ENCODE data around the gene OLFM1. TPM values are rescaled to one million over a fixed set of nuclear protein-coding genes. Genes with fewer than 3 reads are reported as not detected.

Gene OLFM1
- total RNA-seq (33.7 TPM), polyA plus RNA-seq (ENCODE audit: insufficient read depth, low read depth, low replicate concordance) (2.9 TPM)
- long read RNA-seq, donor 1: 0 reads
- long read RNA-seq, donor 2: 0 reads
- long read RNA-seq, donor 3, partial matches to known transcripts: 0 of 2 reads
- long read RNA-seq, donor 3, other reads (novel, unspliced or antisense): 0 of 2 reads
- long read RNA-seq, donor 4, partial matches to known transcripts: 0 of 1 reads
- long read RNA-seq, donor 4, other reads (novel, unspliced or antisense): 0 of 1 reads
- long read RNA-seq, donor 5: 0 reads
- long read RNA-seq, donor 6, partial matches to known transcripts: 0 of 3 reads
- long read RNA-seq, donor 6, other reads (novel, unspliced or antisense): 0 of 3 reads
- long read RNA-seq, donor 7, transcript OLFM1-208 (4 exons, 1,057 nt): major isoform, 7 of 36 reads
- long read RNA-seq, donor 7, transcript OLFM1-202 (4 exons, 1,014 nt): minor isoform, 6 of 36 reads
- long read RNA-seq, donor 7, transcript OLFM1-201 (6 exons, 2,591 nt): minor isoform, 6 of 36 reads
- long read RNA-seq, donor 7, partial matches to known transcripts: 0 of 36 reads
- long read RNA-seq, donor 7, other reads (novel, unspliced or antisense): 15 of 36 reads
- long read RNA-seq, donor 8: 0 reads
- long read RNA-seq, donor 9: 0 reads
- long read RNA-seq, donor 10, partial matches to known transcripts: 0 of 2 reads
- long read RNA-seq, donor 10, other reads (novel, unspliced or antisense): 0 of 2 reads

GRCh38 chr9:135087489-135087792 is at the start of gene OLFM1:
Gene OLFM1 (plus strand): TSS chr9:135087668. CDS start chr9:135087990, 322 bp downstream.
- intact Hi-C loops (cut with DNase I): loop anchor here (5.0 kb wide), 1 partner anchor 260 kb away; no protein-coding TSS in a partner anchor
- DNase-seq (peak; percentile 71 to 93 (median 80)), FAIRE-seq (no peak)
- Histone ChIP-seq H3K4me3 (ENCODE audit: low read length in 3 of 3) (peak within 1 kb of the TSS in 1 of 3 donors; percentile 31), H3K27me3 (ENCODE audit: control insufficient read depth, insufficient read depth, low read length) (peaks cover 22% of the 10 kb centered on the region), H3K27ac (ENCODE audit: low read depth in 2 of 2, low read length in 2 of 2) (no peak within 1 kb of the TSS), H3K9ac (ENCODE audit: low read length in 3 of 3) (no peak within 1 kb of the TSS), H3K9me3 (ENCODE audit: control insufficient read depth in 2 of 3, insufficient read depth in 1 of 3, low read length in 3 of 3) (peaks cover 0 to 2% (median 0%) of the 10 kb centered on the region in 3 donors), H3K4me1 (ENCODE audit: control insufficient read depth in 2 of 3, insufficient read depth in 2 of 3, low read depth in 1 of 3, low read length in 3 of 3) (peaks cover 0 to 4% (median 0%) of the 10 kb centered on the region in 3 donors), H3K36me3 (ENCODE audit: control insufficient read depth in 2 of 3, insufficient read depth in 3 of 3, low read length in 3 of 3) (no peaks in the 10 kb centered on the region)
- TF ChIP-seq, protein P1, sequence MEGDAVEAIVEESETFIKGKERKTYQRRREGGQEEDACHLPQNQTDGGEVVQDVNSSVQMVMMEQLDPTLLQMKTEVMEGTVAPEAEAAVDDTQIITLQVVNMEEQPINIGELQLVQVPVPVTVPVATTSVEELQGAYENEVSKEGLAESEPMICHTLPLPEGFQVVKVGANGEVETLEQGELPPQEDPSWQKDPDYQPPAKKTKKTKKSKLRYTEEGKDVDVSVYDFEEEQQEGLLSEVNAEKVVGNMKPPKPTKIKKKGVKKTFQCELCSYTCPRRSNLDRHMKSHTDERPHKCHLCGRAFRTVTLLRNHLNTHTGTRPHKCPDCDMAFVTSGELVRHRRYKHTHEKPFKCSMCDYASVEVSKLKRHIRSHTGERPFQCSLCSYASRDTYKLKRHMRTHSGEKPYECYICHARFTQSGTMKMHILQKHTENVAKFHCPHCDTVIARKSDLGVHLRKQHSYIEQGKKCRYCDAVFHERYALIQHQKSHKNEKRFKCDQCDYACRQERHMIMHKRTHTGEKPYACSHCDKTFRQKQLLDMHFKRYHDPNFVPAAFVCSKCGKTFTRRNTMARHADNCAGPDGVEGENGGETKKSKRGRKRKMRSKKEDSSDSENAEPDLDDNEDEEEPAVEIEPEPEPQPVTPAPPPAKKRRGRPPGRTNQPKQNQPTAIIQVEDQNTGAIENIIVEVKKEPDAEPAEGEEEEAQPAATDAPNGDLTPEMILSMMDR (IDR thresholded peaks at IDR 0.05; ENCODE audit: borderline replicate concordance, extremely low read depth, insufficient read depth): peak; percentile 61

DNA sequence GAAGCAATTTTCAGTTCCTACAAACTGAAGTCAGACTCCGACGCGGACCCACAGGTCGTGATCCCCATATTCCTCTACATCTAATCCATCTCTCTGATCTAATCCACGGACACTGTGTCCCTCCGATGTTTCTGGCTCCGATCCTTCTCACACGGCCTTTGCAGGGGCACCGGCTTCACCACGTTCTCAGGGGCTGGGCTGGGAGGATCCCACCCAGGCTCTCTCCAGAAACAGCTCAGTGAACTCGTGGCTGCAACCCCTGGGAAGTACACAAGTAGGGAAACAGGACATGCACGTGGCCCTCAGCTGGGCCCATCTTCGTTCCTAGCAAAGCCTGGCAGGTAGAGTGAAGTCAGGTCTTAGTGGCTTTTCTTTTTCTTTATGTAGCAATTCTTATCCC is 49.1 kb upstream of the OLFM1 start:
- no peaks in the 10 kb centered on the region for H3K4me1 ChIP-seq (ENCODE audit: control insufficient read depth in 2 of 3, insufficient read depth in 2 of 3, low read depth in 1 of 3, low read length in 3 of 3)
- no peak for FAIRE-seq
- H3K36me3 ChIP-seq (ENCODE audit: control insufficient read depth in 2 of 3, insufficient read depth in 3 of 3, low read length in 3 of 3): no peaks in the 10 kb centered on the region
- no peak for DNase-seq
- no peak overlapping the region for H3K4me3 ChIP-seq (ENCODE audit: low read length in 3 of 3)
- H3K9ac ChIP-seq (ENCODE audit: low read length in 3 of 3): no peak overlapping the region
- intact Hi-C loops (cut with DNase I): no loop called here
- no peak overlapping the region for H3K27ac ChIP-seq (ENCODE audit: low read depth in 2 of 2, low read length in 2 of 2)
- H3K27me3 ChIP-seq (ENCODE audit: control insufficient read depth, insufficient read depth, low read length): no peaks in the 10 kb centered on the region
- TF ChIP-seq, protein P1 (IDR thresholded peaks at IDR 0.05; ENCODE audit: borderline replicate concordance, extremely low read depth, insufficient read depth): no peak
- no peaks in the 10 kb centered on the region for H3K9me3 ChIP-seq (ENCODE audit: control insufficient read depth in 2 of 3, insufficient read depth in 1 of 3, low read length in 3 of 3)

DNA sequence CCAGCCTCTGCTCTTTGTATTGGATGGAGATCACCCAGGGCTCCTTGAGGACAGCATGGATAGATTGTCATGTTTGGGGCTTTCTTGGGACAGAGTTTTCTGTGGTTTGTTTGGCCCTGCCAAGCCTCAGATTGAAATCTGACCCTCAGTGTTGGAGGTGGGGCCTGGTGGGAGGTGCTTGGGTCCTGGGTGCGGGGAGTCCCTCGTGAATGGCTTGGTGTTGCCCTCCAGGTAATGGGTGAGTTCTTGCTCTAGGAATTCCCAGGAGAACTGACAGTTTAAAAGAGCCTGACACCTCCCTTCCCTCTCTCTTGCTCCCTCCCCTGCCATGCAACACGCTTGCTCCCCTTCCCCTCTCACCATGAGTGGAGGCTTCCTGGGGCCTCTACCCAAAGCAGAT is 48.6 kb upstream of the OLFM1 start:
- intact Hi-C loops (cut with DNase I): no loop called here
- Histone ChIP-seq H3K27ac (ENCODE audit: low read depth in 2 of 2, low read length in 2 of 2) (no peak overlapping the region), H3K36me3 (ENCODE audit: control insufficient read depth in 2 of 3, insufficient read depth in 3 of 3, low read length in 3 of 3) (no peaks in the 10 kb centered on the region), H3K4me1 (ENCODE audit: control insufficient read depth in 2 of 3, insufficient read depth in 2 of 3, low read depth in 1 of 3, low read length in 3 of 3) (no peaks in the 10 kb centered on the region), H3K9ac (ENCODE audit: low read length in 3 of 3) (no peak overlapping the region), H3K4me3 (ENCODE audit: low read length in 3 of 3) (no peak overlapping the region), H3K9me3 (ENCODE audit: control insufficient read depth in 2 of 3, insufficient read depth in 1 of 3, low read length in 3 of 3) (no peaks in the 10 kb centered on the region), H3K27me3 (ENCODE audit: control insufficient read depth, insufficient read depth, low read length) (no peaks in the 10 kb centered on the region)
- TF ChIP-seq, protein P1 (IDR thresholded peaks at IDR 0.05; ENCODE audit: borderline replicate concordance, extremely low read depth, insufficient read depth): no peak
- FAIRE-seq (no peak), DNase-seq (no peak)

Data from kidney (tissue), 22 donors.